ENCODE results near the gene PYGM.
"Not testable (repeated sequence)": the region's sequence is repeated elsewhere in the genome, so short reads cannot be mapped to it uniquely, and the experiment has no call there.

PYGM gene

GRCh38 chr11:64717268-64717578 is 42.6 kb downstream of the PYGM start:
- no peak for DNase-seq (ENCODE audit: low read depth, low spot score)

GRCh38 chr11:64716473-64717267 is 43.1 kb downstream of the PYGM start:
- no peak for DNase-seq (ENCODE audit: low read depth, low spot score)

- no peak for DNase-seq (ENCODE audit: low read depth, low spot score)
Measured at GRCh38 chr11:64715756-64716472, 43.9 kb downstream of the PYGM start.

- DNase-seq (ENCODE audit: low read depth, low spot score) = no peak
Measured at GRCh38 chr11:64715110-64715509, 44.7 kb downstream of the PYGM start.

- DNase-seq (ENCODE audit: low read depth, low spot score) = no peak
Measured at GRCh38 chr11:64714666-64715065, 45.1 kb downstream of the PYGM start.

GRCh38 chr11:64713781-64714363 is 45.9 kb downstream of the PYGM start:
- no peak for DNase-seq (ENCODE audit: low read depth, low spot score)

GRCh38 chr11:64713016-64713707 is 46.6 kb downstream of the PYGM start:
- DNase-seq (ENCODE audit: low read depth, low spot score) = no peak

GRCh38 chr11:64712430-64713015 is 47.3 kb downstream of the PYGM start:
- DNase-seq (ENCODE audit: low read depth, low spot score) = no peak

- DNase-seq (ENCODE audit: low read depth, low spot score) = no peak
Measured at GRCh38 chr11:64711956-64712362, 47.8 kb downstream of the PYGM start.

- no peak for DNase-seq (ENCODE audit: low read depth, low spot score)
Measured at GRCh38 chr11:64711138-64711955, 48.4 kb downstream of the PYGM start.

GRCh38 chr11:64710418-64711137 is 49.2 kb downstream of the PYGM start:
- DNase-seq (ENCODE audit: low read depth, low spot score) = no peak

- DNase-seq (ENCODE audit: low read depth, low spot score) = no peak
Measured at GRCh38 chr11:64705501-64705900, 54.3 kb downstream of the PYGM start.

GRCh38 chr11:64703048-64703447 is 56.7 kb downstream of the PYGM start:
- DNase-seq (ENCODE audit: low read depth, low spot score) = no peak

GRCh38 chr11:64701956-64702355 is 57.8 kb downstream of the PYGM start:
- not testable (repeated sequence) for DNase-seq (ENCODE audit: low read depth, low spot score)

GRCh38 chr11:64698427-64698826 is 61.3 kb downstream of the PYGM start:
- no peak for DNase-seq (ENCODE audit: low read depth, low spot score)

GRCh38 chr11:64697663-64698375 is 62.0 kb downstream of the PYGM start:
- DNase-seq (ENCODE audit: low read depth, low spot score) = no peak

Data from smooth muscle cell of the brain vasculature (primary cell).